B cell (primary cell): ENCODE data around the gene OR10J1. TPM values are rescaled to one million over a fixed set of nuclear protein-coding genes. Genes with fewer than 3 reads are reported as not detected.

Source experiments
- ATAC-seq: fragments of 200-7000 bp; cut with Tn5 transposase; one replicate; pipeline ENCODE4 v1.10.0; 2021; ENCODE audit warnings: low read depth, mild to moderate bottlenecking, moderate number of reproducible peaks, moderate library complexity
- CTCF ChIA-PET: fragments of 350-600 bp; sonication (Branson Sonifier 250); formaldehyde crosslinking; loops from one replicate; lab custom pipeline; 2021; ENCODE audit warnings: antibody characterized with exemption, inconsistent platforms; lab: Charles Lee
- POLR2A ChIA-PET: fragments of 350-600 bp; sonication (Branson Sonifier 250); formaldehyde crosslinking; loops from one replicate; lab custom pipeline; 2021; ENCODE audit warnings: antibody characterized with exemption; lab: Charles Lee
- DNase-seq: peaks from one replicate; pipeline ENCODE4 v3.0.0; 2013
- H2AFZ ChIP-seq: 2 replicates; pipeline ENCODE4 v1.6.1; 2012; ENCODE audit warnings: mild to moderate bottlenecking, low read depth, low read length; ENCODE audit not compliant: insufficient read depth, poor library complexity, severe bottlenecking
- H3K27ac ChIP-seq, 2 donors: 1 replicate in 1 of 2; 2 replicates in 1 of 2; pipeline ENCODE4 v1.5.1; 2012 to 2013; ENCODE audit warnings: low read length in 2 of 2, mild to moderate bottlenecking in 2 of 2, moderate library complexity in 1 of 2
- H3K27me3 ChIP-seq, 4 experiments: fragments of 200-600 bp in 1 of 4; sonication (generic) in 1 of 4; replicated peaks in 1 of 4; 1 replicate in 2 of 4; 2 replicates in 2 of 4; pipeline versions ENCODE4 v1.6.1 to v1.7.0; 2013 to 2016; ENCODE audit warnings: low read length in 3 of 4, mild to moderate bottlenecking in 2 of 4, mixed read lengths in 1 of 4, moderate library complexity in 1 of 4; ENCODE audit not compliant: insufficient read depth in 4 of 4, control insufficient read depth in 3 of 4; ENCODE audit errors: control extremely low read depth in 1 of 4
- H3K36me3 ChIP-seq, 2 experiments: replicated peaks in 1 of 2; 1 replicate in 1 of 2; 2 replicates in 1 of 2; pipeline versions ENCODE4 v1.6.1 to v1.7.1; 2013; ENCODE audit warnings: low read length in 1 of 2; ENCODE audit not compliant: insufficient read depth in 2 of 2, control insufficient read depth in 1 of 2; ENCODE audit errors: control extremely low read depth in 1 of 2, extremely low read depth in 1 of 2
- H3K4me1 ChIP-seq, 2 donors: fragments of 200-600 bp in 1 of 2; sonication (generic) in 1 of 2; 1 replicate in 1 of 2; 2 replicates in 1 of 2; pipeline versions ENCODE4 v1.5.1 to v1.6.1; 2013 to 2017; ENCODE audit warnings: low read length in 2 of 2; ENCODE audit not compliant: control insufficient read depth in 2 of 2, insufficient read depth in 2 of 2
- H3K4me2 ChIP-seq: replicated peaks from 2 replicates; pipeline ENCODE3; 2012; ENCODE audit warnings: mild to moderate bottlenecking, low read depth, low read length; ENCODE audit not compliant: poor library complexity, severe bottlenecking
- H3K4me3 ChIP-seq, 5 experiments: fragments of 200-600 bp in 1 of 5; sonication (generic) in 1 of 5; 1 replicate in 3 of 5; 2 replicates in 2 of 5; pipeline versions ENCODE4 v1.5.1 to v1.7.0; 2011 to 2016; ENCODE audit warnings: low read length in 4 of 5, mild to moderate bottlenecking in 4 of 5, low read depth in 2 of 5, control low read depth in 1 of 5, moderate library complexity in 1 of 5; ENCODE audit not compliant: insufficient read depth in 1 of 5; ENCODE audit errors: control extremely low read depth in 1 of 5, extremely low read depth in 1 of 5
- H3K79me2 ChIP-seq: fragments of 200-600 bp; sonication (generic); one replicate; pipeline ENCODE4 v1.6.0; 2016; ENCODE audit warnings: low read length; ENCODE audit not compliant: control insufficient read depth, insufficient read depth
- H3K9ac ChIP-seq: fragments of 200-600 bp; sonication (generic); 2 replicates; pipeline ENCODE4 v1.6.1; 2017; ENCODE audit warnings: mild to moderate bottlenecking, low read length, moderate library complexity
- H3K9me3 ChIP-seq, 3 donors: one replicate each; pipeline versions ENCODE4 v1.6.1 to v1.7.1; 2013; ENCODE audit warnings: low read length in 2 of 3; ENCODE audit not compliant: control insufficient read depth in 2 of 3, insufficient read depth in 1 of 3; ENCODE audit errors: control extremely low read depth in 1 of 3
- H4K20me1 ChIP-seq: 2 replicates; pipeline ENCODE4 v1.6.0; 2012; ENCODE audit warnings: mild to moderate bottlenecking, low read length; ENCODE audit not compliant: insufficient read depth, control insufficient read depth, poor library complexity, severe bottlenecking
- H3K27ac Mint-ChIP-seq: one replicate; pipeline ENCODE4 v1.8.0; 2021; ENCODE audit warnings: mixed read lengths
- H3K27me3 Mint-ChIP-seq: one replicate; pipeline ENCODE4 v1.8.0; 2021; ENCODE audit warnings: mixed read lengths
- H3K4me1 Mint-ChIP-seq: one replicate; pipeline ENCODE4 v1.8.0; 2021; ENCODE audit warnings: mixed read lengths
- H3K4me3 Mint-ChIP-seq: one replicate; pipeline ENCODE4 v1.8.0; 2021; ENCODE audit warnings: mixed read lengths
- H3K9me3 Mint-ChIP-seq: one replicate; pipeline ENCODE4 v1.8.0; 2022; ENCODE audit warnings: mixed read lengths; ENCODE audit not compliant: insufficient read depth
- CTCF ChIP-seq: fragments of 200-600 bp; IDR thresholded peaks from one replicate; pipeline ENCODE4 v1.8.0; 2022; ENCODE audit warnings: antibody characterized with exemption, mild to moderate bottlenecking
- EZH2 ChIP-seq: IDR thresholded peaks from 2 replicates; pipeline ENCODE4 v1.6.1; 2012; ENCODE audit warnings: borderline replicate concordance, low read depth, mild to moderate bottlenecking, moderate library complexity, low read length; ENCODE audit not compliant: insufficient read depth, poor library complexity, severe bottlenecking
- WGBS: methylation state at CpG from one replicate; pipeline ENCODE4 v1.1.5; 2013; ENCODE audit warnings: missing lambda C conversion rate; ENCODE audit not compliant: insufficient coverage; 5-methylcytosine and 5-hydroxymethylcytosine counted together
- intact Hi-C: fragments of 100-400 bp; cut with micrococcal nuclease; formaldehyde crosslinking; loops from one replicate; pipeline ENCODE4 v1.10.0; 2022
- polyA plus RNA-seq: library from polyadenylated mRNA; depleted of rRNA; stranded (reverse); fragments of >200 nt; gene quantifications from 2 replicates; pipeline ENCODE4 v1.2.3, GENCODE V29; 2012
- total RNA-seq, 2 donors: library from RNA; stranded (reverse); fragments of 120-200 nt in 1 of 2; gene quantifications; 1 replicate in 1 of 2; 2 replicates in 1 of 2; pipeline versions ENCODE4 v1.2.3 to v1.2.4, GENCODE V29; 2013 to 2022

Gene OR10J1
- total and polyA plus RNA-seq, 2 donors (not counting 1 experiment from before 2014, with no cell fraction given), result not detected

- intact Hi-C loops, result no loop called here
- CTCF ChIA-PET, result no interaction called here
- Histone ChIP-seq H3K36me3 (no peaks in the 10 kb centered on the region), H3K27ac (no peak overlapping the region), H3K79me2 (no peaks in the 10 kb centered on the region), H2AFZ (no peak overlapping the region), H3K27me3 (no peaks in the 10 kb centered on the region), H4K20me1 (no peaks in the 10 kb centered on the region), H3K4me2 (no peak overlapping the region), H3K9me3 (no peaks in the 10 kb centered on the region), H3K4me3 (no peak overlapping the region), H3K9ac (no peak overlapping the region), H3K4me1 (no peaks in the 10 kb centered on the region)
- TF ChIP-seq EZH2 (no peak), CTCF (no peak)
- Mint-ChIP-seq H3K4me1 (no peaks in the 10 kb centered on the region), H3K27ac (no peak overlapping the region), H3K27me3 (peaks cover 3% of the 10 kb centered on the region), H3K9me3 (peaks cover 4% of the 10 kb centered on the region), H3K4me3 (no peak overlapping the region)
- ATAC-seq (no peak), DNase-seq (no peak)
- WGBS, result no CpG with 5 or more reads among the region's 2 CpGs
- POLR2A ChIA-PET, result no interaction called here
These were observed 32.7 kb upstream of the OR10J1 start for GRCh38 chr1:159406821-159407220.

GRCh38 chr1:159408862-159409400 is 30.6 kb upstream of the OR10J1 start:
- Histone ChIP-seq H3K9ac (no peak overlapping the region), H3K27ac (no peak overlapping the region), H3K4me2 (no peak overlapping the region), H3K4me1 (no peaks in the 10 kb centered on the region), H3K27me3 (no peaks in the 10 kb centered on the region), H4K20me1 (no peaks in the 10 kb centered on the region), H3K79me2 (no peaks in the 10 kb centered on the region), H2AFZ (no peak overlapping the region), H3K4me3 (no peak overlapping the region), H3K9me3 (no peaks in the 10 kb centered on the region), H3K36me3 (no peaks in the 10 kb centered on the region)
- Mint-ChIP-seq H3K27me3 (peaks cover 3% of the 10 kb centered on the region), H3K4me1 (no peaks in the 10 kb centered on the region), H3K9me3 (peaks cover 4% of the 10 kb centered on the region), H3K4me3 (no peak overlapping the region), H3K27ac (no peak overlapping the region)
- intact Hi-C loops, result no loop called here
- ATAC-seq (no peak), DNase-seq (no peak)
- TF ChIP-seq EZH2, result no peak
- TF ChIP-seq CTCF, result no peak
- CTCF ChIA-PET, result no interaction called here
- WGBS, result 100% methylated on average over 2 of the region's 6 CpGs
- POLR2A ChIA-PET, result no interaction called here
